ENCODE results near the gene PARG.

The PARG gene

DNA sequence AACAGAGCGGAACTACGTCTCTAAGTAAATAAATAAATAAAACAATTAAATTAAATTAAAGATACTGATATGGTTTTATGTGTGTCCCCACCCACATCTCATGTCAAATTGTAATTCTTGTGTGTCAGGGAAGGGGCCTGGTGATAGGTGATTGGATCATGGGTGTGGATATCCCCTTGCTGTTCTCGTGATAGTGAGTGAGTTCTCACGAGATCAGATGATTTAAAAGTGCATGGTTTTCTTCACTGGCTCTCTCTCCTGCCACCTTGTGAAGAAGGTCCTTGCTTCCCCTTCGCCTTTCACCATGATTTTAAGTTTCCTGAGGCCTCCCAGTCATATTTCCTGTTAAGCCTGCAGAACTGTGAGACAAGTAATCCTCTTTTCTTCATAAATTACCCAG, 150.7 kb downstream of the PARG start:
- TF ChIP-seq TCF12 (IDR thresholded peaks at IDR 0.05; ENCODE audit: low read depth) (no peak), ZBTB7A (IDR thresholded peaks at IDR 0.05; ENCODE audit: low read depth) (no peak), CEBPB (IDR thresholded peaks at IDR 0.05) (no peak), EGR1 (IDR thresholded peaks at IDR 0.05) (no peak), FOXM1 (IDR thresholded peaks at IDR 0.05; ENCODE audit: borderline replicate concordance, low read depth) (no peak), CREB1 (IDR thresholded peaks at IDR 0.05; ENCODE audit: low read depth) (no peak), EP300 (IDR thresholded peaks at IDR 0.05; ENCODE audit: borderline replicate concordance) (no peak), NFIC (IDR thresholded peaks at IDR 0.05) (no peak), YY1 (IDR thresholded peaks at IDR 0.05; ENCODE audit: low read depth) (no peak), RAD21 (IDR thresholded peaks at IDR 0.05; ENCODE audit: low read depth) (no peak), TAF1 (IDR thresholded peaks at IDR 0.05; ENCODE audit: low read depth) (no peak), TEAD4 (IDR thresholded peaks at IDR 0.05) (no peak)
- TF ChIP-seq, protein P1, sequence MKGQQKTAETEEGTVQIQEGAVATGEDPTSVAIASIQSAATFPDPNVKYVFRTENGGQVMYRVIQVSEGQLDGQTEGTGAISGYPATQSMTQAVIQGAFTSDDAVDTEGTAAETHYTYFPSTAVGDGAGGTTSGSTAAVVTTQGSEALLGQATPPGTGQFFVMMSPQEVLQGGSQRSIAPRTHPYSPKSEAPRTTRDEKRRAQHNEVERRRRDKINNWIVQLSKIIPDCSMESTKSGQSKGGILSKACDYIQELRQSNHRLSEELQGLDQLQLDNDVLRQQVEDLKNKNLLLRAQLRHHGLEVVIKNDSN (IDR thresholded peaks at IDR 0.05), result no peak
- TF ChIP-seq, protein P2, sequence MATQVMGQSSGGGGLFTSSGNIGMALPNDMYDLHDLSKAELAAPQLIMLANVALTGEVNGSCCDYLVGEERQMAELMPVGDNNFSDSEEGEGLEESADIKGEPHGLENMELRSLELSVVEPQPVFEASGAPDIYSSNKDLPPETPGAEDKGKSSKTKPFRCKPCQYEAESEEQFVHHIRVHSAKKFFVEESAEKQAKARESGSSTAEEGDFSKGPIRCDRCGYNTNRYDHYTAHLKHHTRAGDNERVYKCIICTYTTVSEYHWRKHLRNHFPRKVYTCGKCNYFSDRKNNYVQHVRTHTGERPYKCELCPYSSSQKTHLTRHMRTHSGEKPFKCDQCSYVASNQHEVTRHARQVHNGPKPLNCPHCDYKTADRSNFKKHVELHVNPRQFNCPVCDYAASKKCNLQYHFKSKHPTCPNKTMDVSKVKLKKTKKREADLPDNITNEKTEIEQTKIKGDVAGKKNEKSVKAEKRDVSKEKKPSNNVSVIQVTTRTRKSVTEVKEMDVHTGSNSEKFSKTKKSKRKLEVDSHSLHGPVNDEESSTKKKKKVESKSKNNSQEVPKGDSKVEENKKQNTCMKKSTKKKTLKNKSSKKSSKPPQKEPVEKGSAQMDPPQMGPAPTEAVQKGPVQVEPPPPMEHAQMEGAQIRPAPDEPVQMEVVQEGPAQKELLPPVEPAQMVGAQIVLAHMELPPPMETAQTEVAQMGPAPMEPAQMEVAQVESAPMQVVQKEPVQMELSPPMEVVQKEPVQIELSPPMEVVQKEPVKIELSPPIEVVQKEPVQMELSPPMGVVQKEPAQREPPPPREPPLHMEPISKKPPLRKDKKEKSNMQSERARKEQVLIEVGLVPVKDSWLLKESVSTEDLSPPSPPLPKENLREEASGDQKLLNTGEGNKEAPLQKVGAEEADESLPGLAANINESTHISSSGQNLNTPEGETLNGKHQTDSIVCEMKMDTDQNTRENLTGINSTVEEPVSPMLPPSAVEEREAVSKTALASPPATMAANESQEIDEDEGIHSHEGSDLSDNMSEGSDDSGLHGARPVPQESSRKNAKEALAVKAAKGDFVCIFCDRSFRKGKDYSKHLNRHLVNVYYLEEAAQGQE (IDR thresholded peaks at IDR 0.05; ENCODE audit: low read depth), result no peak
- TF ChIP-seq, protein P3, sequence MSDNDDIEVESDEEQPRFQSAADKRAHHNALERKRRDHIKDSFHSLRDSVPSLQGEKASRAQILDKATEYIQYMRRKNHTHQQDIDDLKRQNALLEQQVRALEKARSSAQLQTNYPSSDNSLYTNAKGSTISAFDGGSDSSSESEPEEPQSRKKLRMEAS (IDR thresholded peaks at IDR 0.05), result no peak

DNA sequence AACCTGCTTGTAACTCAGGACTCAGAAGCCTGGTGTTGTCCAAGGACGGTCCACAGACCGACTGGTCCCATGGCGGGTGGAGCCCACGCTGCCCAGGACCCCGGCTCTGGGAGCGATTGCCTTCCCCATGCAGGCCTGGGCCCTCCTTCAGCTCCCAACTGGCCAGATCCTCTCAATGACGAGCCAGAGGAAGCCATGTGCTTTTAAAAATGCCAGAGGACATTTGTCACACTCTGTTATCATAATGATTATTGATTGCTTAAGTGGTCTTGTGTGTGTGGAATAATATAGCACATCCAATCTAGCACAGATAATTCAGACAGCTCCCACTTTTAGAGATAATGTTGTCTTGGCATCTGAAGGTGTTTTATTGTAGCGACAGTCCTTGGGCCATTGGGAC, 157.1 kb downstream of the PARG start:
- no peak for TF ChIP-seq EGR1 (IDR thresholded peaks at IDR 0.05)
- TF ChIP-seq EP300 (IDR thresholded peaks at IDR 0.05; ENCODE audit: borderline replicate concordance), result no peak
- TF ChIP-seq CEBPB (IDR thresholded peaks at IDR 0.05), result no peak
- no peak for TF ChIP-seq TAF1 (IDR thresholded peaks at IDR 0.05; ENCODE audit: low read depth)
- TF ChIP-seq, protein P3 (IDR thresholded peaks at IDR 0.05), result no peak
- TF ChIP-seq TCF12 (IDR thresholded peaks at IDR 0.05; ENCODE audit: low read depth), result no peak
- no peak for TF ChIP-seq FOXM1 (IDR thresholded peaks at IDR 0.05; ENCODE audit: borderline replicate concordance, low read depth)
- TF ChIP-seq, protein P1 (IDR thresholded peaks at IDR 0.05), result no peak
- TF ChIP-seq RAD21 (IDR thresholded peaks at IDR 0.05; ENCODE audit: low read depth), result no peak
- no peak for TF ChIP-seq YY1 (IDR thresholded peaks at IDR 0.05; ENCODE audit: low read depth)
- TF ChIP-seq TEAD4 (IDR thresholded peaks at IDR 0.05), result no peak
- TF ChIP-seq, protein P2 (IDR thresholded peaks at IDR 0.05; ENCODE audit: low read depth), result no peak
- no peak for TF ChIP-seq NFIC (IDR thresholded peaks at IDR 0.05)
- TF ChIP-seq CREB1 (IDR thresholded peaks at IDR 0.05; ENCODE audit: low read depth), result no peak
- TF ChIP-seq ZBTB7A (IDR thresholded peaks at IDR 0.05; ENCODE audit: low read depth), result no peak

DNA sequence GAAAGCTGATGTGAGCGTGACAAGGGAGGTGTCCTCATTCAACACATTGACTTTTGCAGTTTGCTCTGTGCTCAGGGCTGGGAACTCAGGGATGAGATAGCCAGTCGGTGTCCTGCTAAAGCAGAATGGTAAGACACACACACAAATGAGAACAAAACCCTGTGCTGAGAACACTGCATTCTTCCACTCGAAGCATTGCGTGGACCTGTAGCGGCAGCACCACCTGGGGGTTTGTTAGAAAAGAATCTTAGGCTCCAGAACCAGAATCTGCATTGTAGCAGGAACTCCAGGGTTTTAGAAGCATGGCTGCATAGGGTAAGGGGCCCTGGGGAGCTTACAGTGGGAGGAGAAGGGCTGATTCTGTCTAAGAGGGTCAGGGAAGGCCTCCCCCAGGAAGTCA, 158.2 kb downstream of the PARG start:
- TF ChIP-seq EGR1 (IDR thresholded peaks at IDR 0.05) (no peak), TCF12 (IDR thresholded peaks at IDR 0.05; ENCODE audit: low read depth) (no peak), TEAD4 (IDR thresholded peaks at IDR 0.05) (no peak), FOXM1 (IDR thresholded peaks at IDR 0.05; ENCODE audit: borderline replicate concordance, low read depth) (no peak), ZBTB7A (IDR thresholded peaks at IDR 0.05; ENCODE audit: low read depth) (no peak), RAD21 (IDR thresholded peaks at IDR 0.05; ENCODE audit: low read depth) (peak; percentile 17; the same call in 1 of the 2 replicates), NFIC (IDR thresholded peaks at IDR 0.05) (no peak), TAF1 (IDR thresholded peaks at IDR 0.05; ENCODE audit: low read depth) (no peak)

DNA sequence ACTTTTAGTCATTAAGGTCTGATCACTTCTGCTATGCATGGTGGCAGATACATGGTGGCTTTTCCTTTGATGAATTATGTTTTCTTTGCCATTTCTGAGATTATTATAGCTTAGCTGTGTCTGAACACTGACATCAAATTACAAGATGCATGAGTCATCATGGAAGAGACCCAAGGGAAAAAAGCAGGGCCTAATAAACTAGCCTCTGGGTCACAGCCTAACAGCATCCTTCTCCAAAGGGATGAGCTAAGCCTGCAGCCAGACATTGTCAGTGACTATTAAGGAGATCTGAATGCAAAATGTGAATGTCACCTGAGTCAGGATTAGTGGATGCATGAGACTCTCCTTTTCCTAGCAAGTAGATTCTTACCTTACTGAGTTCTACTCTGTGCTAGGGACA, 160.6 kb downstream of the PARG start:
- TF ChIP-seq TAF1 (IDR thresholded peaks at IDR 0.05; ENCODE audit: low read depth) (no peak), YY1 (IDR thresholded peaks at IDR 0.05; ENCODE audit: low read depth) (no peak), TCF12 (IDR thresholded peaks at IDR 0.05; ENCODE audit: low read depth) (no peak), NFIC (IDR thresholded peaks at IDR 0.05) (no peak), CEBPB (IDR thresholded peaks at IDR 0.05) (no peak), RAD21 (IDR thresholded peaks at IDR 0.05; ENCODE audit: low read depth) (no peak)
- TF ChIP-seq, protein P1 (IDR thresholded peaks at IDR 0.05), result no peak

DNA sequence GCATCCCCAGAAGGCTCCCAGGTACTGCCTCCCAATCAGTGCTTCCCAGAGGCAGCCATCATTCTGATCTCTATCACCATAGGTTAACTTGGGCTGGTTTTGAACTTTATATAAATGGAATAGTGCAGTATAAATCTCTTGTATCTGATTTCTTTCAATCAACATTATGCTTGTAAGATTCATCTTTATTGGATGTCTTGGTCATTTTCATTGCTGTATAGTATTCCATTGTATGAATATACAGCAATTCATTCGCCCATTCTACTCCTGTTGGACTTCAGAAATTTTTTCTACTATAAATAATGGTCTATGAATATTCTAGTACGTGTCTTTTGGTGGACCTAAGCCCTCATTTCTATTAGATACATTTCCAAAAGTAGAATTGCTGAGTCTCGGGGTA, 163.6 kb downstream of the PARG start:
- TF ChIP-seq FOXM1 (IDR thresholded peaks at IDR 0.05; ENCODE audit: borderline replicate concordance, low read depth), result no peak
- TF ChIP-seq TEAD4 (IDR thresholded peaks at IDR 0.05), result no peak
- TF ChIP-seq TAF1 (IDR thresholded peaks at IDR 0.05; ENCODE audit: low read depth), result no peak
- no peak for TF ChIP-seq EGR1 (IDR thresholded peaks at IDR 0.05)
- TF ChIP-seq YY1 (IDR thresholded peaks at IDR 0.05; ENCODE audit: low read depth), result no peak
- TF ChIP-seq CREB1 (IDR thresholded peaks at IDR 0.05; ENCODE audit: low read depth), result no peak
- TF ChIP-seq EP300 (IDR thresholded peaks at IDR 0.05; ENCODE audit: borderline replicate concordance), result no peak
- no peak for TF ChIP-seq TCF12 (IDR thresholded peaks at IDR 0.05; ENCODE audit: low read depth)
- TF ChIP-seq, protein P3 (IDR thresholded peaks at IDR 0.05), result no peak
